ENCODE results near the gene RPP21.

The RPP21 gene

GRCh38 chr6:30334075-30334783 is 10.7 kb upstream of the RPP21 start:
- Histone ChIP-seq H3K4me3 (ENCODE audit: low read depth, low read length) (no peak overlapping the region), H3K36me3 (ENCODE audit: control insufficient read depth in 2 of 2, insufficient read depth in 1 of 2, low read length in 2 of 2) (peaks cover 48 to 95% of the 10 kb centered on the region in 2 experiments), H3K9me3 (ENCODE audit: control insufficient read depth, insufficient read depth, low read depth, low read length) (no peaks in the 10 kb centered on the region), H3K27ac (ENCODE audit: extremely low read depth, low read depth, low read length) (no peak overlapping the region), H3K4me1 (ENCODE audit: control insufficient read depth, insufficient read depth, low read length) (no peaks in the 10 kb centered on the region)
- ChIA-PET CTCF (interaction anchor here (0.6 to 1.5 kb wide), 3 partner anchors 77 to 198 kb away, joined by 3 to 8 read pairs (median 4); no protein-coding TSS in a partner anchor), POLR2A (no interaction called here)
- TF ChIP-seq ZNF488 (tag by site-specific recombination; IDR thresholded peaks at IDR 0.05) (no peak), ZNF792 (tag by site-specific recombination; IDR thresholded peaks at IDR 0.05) (no peak), BCL6B (tag by site-specific recombination; IDR thresholded peaks at IDR 0.05) (no peak), ZNF132 (tag by site-specific recombination; IDR thresholded peaks at IDR 0.05; ENCODE audit: borderline replicate concordance) (no peak), ZNF426 (tag by site-specific recombination; IDR thresholded peaks at IDR 0.05) (no peak), ZFP69B (tag by site-specific recombination; IDR thresholded peaks at IDR 0.05) (no peak), PRDM1 (tag by site-specific recombination; IDR thresholded peaks at IDR 0.05) (no peak), ZSCAN23 (tag by site-specific recombination; IDR thresholded peaks at IDR 0.05) (no peak), ATF2 (tag by site-specific recombination; IDR thresholded peaks at IDR 0.05; ENCODE audit: low read depth) (no peak), TCF7L2 (IDR thresholded peaks at IDR 0.05; ENCODE audit: borderline replicate concordance, low read depth, low read length) (no peak), GLIS2 (tag by site-specific recombination; IDR thresholded peaks at IDR 0.05) (no peak), ZNF341 (tag by site-specific recombination; IDR thresholded peaks at IDR 0.05; ENCODE audit: low read depth) (no peak), ZNF571 (tag by site-specific recombination; IDR thresholded peaks at IDR 0.05) (no peak), ZNF747 (tag by site-specific recombination; IDR thresholded peaks at IDR 0.05) (no peak), ZNF670 (tag by site-specific recombination; IDR thresholded peaks at IDR 0.05; ENCODE audit: low read depth) (no peak), REPIN1 (tag by site-specific recombination; IDR thresholded peaks at IDR 0.05; ENCODE audit: low read depth) (no peak), ZNF175 (tag by site-specific recombination; IDR thresholded peaks at IDR 0.05) (no peak), ZNF560 (tag by site-specific recombination; IDR thresholded peaks at IDR 0.05; ENCODE audit: borderline replicate concordance) (no peak)

GRCh38 chr6:30340589-30341054 is 4.3 kb upstream of the RPP21 start:
- no peak for TF ChIP-seq HIC1 (tag by site-specific recombination; IDR thresholded peaks at IDR 0.05)
- TF ChIP-seq ZNF621 (tag by site-specific recombination; IDR thresholded peaks at IDR 0.05), result no peak
- TF ChIP-seq SCRT1 (tag by site-specific recombination; IDR thresholded peaks at IDR 0.05; ENCODE audit: borderline replicate concordance), result no peak
- TF ChIP-seq ZNF626 (tag by site-specific recombination; IDR thresholded peaks at IDR 0.05), result no peak
- TF ChIP-seq ZNF791 (tag by site-specific recombination; IDR thresholded peaks at IDR 0.05), result no peak
- peaks cover 18 to 77% of the 10 kb centered on the region in 2 experiments for H3K36me3 ChIP-seq (ENCODE audit: control insufficient read depth in 2 of 2, insufficient read depth in 1 of 2, low read length in 2 of 2)
- no peak overlapping the region for H3K4me3 ChIP-seq (ENCODE audit: low read depth, low read length)
- H3K27ac ChIP-seq (ENCODE audit: extremely low read depth, low read depth, low read length), result no peak overlapping the region
- ChIA-PET CTCF (no interaction called here), POLR2A (interaction anchor here (0.7 kb wide), 1 partner anchor 123 kb away, joined by 3 read pairs; no protein-coding TSS in a partner anchor)
- H3K4me1 ChIP-seq (ENCODE audit: control insufficient read depth, insufficient read depth, low read length), result no peaks in the 10 kb centered on the region
- no peaks in the 10 kb centered on the region for H3K9me3 ChIP-seq (ENCODE audit: control insufficient read depth, insufficient read depth, low read depth, low read length)
